SKM-1 (cell line): ENCODE results near the gene NPR2.

ENCODE experiments used
- DNase-seq: peaks from one replicate; lab custom pipeline; 2025; ENCODE audit not compliant: unreplicated experiment; lab: John Stamatoyannopoulos, UW

The NPR2 gene

DNA sequence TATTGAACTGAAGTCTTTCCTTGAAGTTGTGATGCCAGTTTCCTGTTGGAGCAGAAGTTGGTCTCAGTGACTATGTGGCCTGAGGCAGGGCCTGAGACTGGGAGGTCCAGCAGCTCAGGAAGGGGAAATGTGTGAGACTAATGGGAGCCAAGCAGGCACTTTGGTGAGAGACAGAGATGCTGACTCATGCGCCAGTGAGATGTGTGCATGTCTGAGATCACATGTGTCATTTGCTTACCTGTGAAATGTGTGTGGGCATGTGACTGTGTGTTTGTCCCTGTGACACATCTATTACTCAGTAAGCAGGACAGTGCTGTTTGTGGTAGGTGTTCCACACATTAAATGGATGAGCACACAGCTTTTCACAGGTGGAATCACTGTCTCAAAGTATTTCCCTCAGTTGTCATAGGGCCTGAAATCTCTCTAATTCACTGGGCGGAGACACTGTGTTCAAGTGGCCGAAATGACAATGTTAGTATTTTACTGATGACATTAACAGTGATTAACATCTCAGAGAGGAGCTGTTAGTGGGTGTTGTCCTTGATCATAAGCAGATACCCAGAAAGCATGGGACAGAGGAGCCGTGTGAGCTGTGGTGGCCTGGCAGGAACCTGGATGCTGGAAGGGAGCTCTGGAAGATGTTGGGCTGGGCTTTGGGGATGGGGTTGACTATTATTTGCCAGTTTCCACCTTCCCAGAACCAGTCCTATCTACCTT lies 7.4 kb downstream of the NPR2 start:
- no peak for DNase-seq

DNA sequence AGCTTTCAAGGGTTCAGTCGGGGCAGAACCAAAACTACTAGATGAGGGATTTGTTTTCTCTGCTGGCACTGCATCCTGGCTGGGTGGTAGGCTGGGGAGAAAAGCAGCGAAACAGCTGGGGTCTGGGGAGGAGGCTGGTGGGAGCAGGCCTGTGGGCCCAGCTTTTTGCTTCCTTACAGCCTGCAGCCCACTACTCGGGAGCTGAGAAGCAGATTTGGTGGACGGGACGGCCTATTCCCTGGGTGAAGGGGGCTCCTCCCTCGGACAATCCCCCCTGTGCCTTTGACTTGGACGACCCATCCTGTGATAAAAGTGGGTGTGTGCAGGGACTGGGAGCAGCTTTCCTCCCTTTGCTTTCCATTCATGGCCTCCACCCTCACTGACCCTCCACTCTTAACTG lies 9.1 kb downstream of the NPR2 start:
- no peak for DNase-seq

DNA sequence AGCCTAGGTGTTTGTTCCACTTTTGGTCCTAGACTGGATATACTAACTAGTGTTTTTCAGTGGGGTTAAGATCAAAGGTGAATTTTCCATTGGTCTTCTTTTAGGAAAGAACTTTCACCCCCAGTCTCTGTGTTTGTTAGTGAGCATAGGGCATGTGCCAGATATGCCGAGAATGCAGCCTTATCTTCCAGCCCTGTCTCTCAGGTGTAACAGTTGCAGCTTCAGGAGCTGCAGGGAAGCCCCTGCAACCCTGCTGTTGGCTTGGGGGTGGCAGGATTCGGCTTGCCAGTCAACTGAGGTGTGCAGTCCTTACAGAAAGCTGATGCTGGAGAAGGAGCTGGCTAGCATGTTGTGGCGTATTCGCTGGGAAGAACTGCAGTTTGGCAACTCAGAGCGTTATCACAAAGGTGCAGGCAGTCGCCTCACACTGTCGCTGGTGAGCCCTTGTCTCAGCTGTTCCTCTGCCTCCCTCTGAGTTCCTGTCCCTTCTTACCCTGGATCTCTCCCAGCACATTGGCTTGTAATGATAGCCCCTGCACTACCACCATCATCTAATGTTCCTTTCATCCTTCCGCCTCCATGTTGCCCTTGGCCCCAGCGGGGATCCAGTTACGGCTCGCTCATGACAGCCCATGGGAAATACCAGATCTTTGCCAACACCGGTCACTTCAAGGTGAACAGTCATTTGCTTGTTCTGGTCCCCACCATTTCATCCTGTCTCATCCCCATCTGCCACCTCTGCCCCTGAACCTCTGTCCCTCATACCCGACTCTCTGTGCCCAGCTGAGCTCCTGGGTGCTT lies 10.1 kb downstream of the NPR2 start:
- no peak for DNase-seq

DNA sequence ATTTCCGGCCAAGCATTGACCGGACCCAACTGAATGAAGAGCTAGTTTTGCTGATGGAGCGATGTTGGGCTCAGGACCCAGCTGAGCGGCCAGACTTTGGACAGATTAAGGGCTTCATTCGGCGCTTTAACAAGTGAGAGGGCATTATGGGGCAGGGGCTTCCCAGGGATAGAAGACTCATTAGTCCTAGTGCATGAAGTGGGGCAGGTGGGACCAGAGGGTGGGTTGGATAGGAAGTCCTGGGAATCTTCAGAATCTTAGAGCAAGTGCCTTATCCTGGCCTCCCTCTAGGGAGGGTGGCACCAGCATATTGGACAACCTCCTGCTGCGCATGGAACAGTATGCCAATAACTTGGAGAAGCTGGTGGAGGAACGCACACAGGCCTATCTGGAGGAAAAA lies 14.7 kb downstream of the NPR2 start:
- DNase-seq: no peak

DNA sequence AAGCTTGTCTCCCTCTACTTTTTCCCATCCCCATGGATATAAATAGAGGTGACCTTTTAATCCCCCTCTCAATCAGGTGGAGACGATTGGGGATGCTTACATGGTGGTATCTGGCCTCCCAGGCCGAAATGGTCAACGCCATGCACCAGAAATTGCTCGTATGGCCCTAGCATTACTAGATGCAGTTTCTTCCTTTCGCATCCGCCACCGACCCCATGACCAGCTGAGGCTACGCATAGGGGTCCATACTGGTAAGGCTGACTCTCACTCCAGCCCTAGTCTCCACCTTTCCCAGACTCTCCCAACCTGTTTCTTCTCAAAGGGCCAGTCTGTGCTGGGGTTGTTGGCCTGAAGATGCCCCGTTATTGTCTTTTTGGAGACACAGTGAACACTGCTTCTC lies 17.0 kb downstream of the NPR2 start:
- DNase-seq: no peak

DNA sequence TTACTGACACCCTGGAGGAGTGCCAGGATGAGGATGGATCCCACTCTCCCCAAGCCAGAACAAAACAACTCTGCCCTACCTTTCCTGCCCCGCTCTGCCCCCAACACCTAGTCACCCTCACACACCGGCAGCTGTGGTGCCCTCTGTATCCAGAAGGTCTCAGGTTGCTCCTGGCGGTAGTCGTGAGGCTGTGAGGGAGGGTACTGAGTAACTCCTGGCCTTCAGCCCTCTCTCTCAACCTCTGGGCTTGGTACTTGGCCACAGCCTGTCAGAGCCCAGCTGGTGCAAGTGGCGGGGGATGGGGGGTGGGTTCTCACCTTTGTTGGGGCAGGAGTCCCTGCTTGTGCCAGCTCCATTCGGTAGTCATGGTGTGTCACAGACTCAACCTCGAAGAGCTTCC lies 18.7 kb downstream of the NPR2 start:
- no peak for DNase-seq

DNA sequence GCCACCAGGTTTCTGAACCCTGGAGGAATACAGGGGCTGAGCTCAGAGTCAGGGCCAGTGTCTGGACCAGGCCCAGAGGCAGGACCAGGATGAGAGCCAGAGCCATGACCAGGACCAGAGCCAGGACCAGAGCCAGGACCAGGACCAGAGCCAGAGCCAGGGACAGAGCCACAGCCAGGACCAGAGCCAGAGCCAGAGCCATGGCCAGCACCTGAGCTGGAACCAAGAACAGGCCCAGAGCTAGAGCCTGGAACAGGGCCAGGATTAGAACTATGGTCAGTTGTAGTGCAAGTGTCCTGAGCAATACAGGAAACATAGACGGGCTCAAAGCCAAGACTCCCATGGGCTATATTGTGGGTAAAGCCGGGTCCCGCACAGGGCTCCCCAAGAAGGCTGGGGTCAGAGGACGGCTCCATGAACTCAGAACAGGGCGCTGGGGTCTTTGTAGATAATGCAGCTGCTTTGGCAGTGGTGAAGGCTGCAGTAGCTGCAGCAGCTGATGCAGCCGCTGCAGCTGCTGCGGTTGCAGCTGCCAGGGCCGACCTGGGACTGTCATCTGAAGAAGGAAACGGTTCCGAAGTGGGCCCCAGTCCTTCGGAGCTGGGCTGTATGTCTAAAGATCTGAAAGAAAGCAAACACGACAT lies 20.1 kb downstream of the NPR2 start:
- DNase-seq: no peak

DNA sequence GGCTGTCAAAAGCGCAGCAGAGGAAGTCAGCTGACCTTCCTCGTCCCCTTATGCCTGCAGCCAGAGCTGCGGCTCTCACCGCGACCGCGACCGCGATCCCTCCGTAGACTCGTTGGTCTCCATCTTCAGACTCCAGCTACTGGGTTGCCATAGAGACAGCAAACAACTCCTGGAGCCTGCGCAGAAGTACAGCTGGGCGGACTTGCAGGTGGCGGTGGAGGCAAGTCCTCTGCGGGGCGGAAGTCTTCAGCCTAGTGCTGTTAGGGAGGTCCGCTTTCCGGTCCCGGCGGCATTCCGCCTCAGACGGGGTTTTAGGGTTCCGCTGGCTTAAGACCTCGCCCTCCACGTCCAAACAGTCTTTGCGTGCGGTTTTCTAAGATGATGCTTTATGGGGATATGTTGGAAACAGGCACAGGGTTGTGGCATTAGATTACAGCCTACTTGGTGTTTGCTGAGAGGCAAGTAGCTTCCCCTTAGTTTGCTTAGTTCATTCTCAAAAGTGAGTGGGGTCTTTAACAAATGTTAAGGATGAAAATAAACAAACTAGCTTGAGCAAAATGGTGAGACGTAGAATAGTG lies 20.7 kb downstream of the NPR2 start, which contains the start of gene SPAG8:
Gene SPAG8, minus strand, starts transcription at position 238 of the 578 bp plus-strand sequence. Its CDS starts 115 bp downstream, at position 123.
- peak; percentile 90 for DNase-seq

DNA sequence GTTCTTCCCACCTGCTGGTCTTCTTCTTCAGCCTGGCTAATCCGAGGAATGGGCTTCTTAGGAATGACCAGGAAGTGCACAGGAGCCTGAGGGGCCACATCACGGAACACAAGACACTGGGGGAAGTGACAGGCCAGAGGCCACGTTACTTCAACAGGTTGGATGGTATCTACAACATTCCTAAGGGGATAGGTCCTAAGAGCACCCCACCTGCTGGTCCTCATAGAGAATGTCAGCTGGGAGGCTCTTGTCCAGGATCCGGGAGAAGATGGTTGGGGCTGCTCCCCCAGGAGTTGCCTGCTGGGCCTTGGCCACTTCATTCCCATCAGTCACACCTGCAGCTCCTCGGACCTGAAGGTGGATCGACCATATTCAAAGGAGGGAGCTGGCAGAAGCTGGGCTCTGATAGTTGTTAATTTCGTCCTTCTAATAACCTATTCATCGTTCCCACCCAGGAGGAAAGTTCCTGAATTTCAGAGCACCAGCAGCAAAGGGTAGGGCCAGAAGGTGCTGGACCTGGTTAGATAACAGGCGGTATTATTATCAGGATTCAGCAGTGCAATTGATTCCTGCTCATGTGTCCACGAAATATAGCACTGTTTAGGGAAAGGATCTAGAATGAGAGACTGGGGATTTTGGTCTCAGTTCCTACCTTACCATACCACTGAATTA lies 22.2 kb downstream of the NPR2 start:
- no peak for DNase-seq

DNA sequence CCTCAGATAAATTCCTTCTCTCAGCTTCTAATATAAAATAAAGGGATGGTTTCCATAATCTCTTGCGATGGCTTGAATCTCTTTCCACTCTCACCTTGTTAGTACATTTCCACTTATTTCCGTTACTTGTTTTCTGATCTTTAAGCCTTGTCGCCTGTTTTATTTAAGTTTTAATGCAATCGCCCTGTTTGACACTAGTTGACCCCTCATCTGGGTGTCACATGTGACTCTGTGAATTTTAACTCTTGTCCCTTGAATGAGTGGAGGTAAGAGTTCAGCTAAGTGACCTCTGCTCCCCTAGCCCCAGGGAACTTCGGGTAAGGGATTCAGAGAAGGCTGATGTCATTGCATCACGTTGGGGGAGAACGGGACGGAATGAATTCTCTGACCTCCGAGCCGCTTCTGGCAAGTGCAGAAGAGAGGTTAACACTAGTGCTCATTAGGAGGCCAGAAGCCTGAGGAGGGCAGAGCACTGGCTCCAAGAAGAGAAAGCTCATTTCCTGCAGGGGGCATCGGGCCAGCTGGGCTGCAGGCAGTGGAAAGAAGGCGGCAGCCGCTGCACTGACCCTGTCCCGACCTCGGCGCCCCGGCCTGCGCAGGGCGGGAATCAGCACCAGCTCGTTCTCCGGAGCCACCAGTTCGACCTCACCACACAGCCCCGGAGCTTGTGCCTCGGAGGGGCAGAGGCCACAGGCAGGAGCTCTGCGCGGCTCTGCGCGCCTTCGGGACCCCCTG lies 22.9 kb downstream of the NPR2 start:
- DNase-seq: peak; percentile 35

DNA sequence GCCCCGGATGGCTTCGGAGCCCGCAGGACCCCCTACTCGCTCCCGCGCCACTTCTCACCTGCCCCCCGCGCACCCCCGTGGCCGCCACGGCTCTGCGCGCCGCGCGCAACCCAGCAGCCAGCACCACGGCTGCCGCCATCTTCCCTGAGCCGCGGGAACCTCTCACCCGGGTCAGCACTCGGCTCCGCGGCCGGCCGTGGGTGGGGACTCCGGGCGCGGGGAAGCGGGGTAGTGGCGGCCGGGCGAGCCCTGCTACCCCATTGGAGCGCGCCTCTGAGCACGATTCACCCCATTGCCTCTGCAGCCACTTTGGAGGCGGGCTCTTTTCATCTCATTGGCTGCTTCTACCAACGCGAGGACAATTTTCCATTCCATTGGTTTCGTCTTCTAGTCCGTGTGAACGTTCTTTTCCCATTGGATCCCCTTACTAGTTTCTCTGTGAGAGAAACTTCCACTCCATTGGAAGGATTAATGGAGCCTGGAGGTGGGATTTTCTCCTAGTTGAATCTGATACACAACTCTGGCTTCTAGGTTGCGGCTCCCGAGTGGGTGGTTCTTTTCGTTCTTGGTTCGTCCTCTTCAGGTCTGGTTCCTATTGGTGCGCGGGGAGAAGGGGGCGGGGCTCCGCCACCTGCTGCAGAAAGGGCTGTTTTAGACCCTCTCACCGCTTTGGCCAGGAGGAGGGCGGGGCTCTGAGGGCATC lies 23.6 kb downstream of the NPR2 start, which contains the start of gene HINT2:
Gene HINT2, minus strand, starts transcription at position 202 of the 703 bp plus-strand sequence. Its CDS starts 63 bp downstream, at position 139.
- peak; percentile 99 for DNase-seq

DNA sequence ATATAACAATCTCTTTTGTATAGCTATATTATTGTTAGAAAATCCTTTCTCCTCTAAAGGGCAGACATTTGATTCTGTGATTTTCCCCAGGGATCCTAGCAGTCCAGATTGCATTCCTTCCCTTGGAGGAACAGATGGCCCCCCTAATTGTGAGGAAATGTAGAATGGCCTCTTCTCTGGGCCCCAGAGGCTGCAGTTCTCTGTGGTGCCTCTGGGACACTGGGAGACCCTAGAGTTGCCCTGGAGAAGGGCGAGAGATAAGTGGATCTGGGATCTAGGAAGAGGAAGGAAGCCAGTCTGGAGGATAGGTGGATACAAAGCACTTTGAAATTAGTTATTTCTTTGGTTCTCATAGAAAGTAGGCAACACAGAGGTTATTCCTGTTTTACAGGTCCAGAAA lies 25.3 kb downstream of the NPR2 start:
- no peak for DNase-seq

DNA sequence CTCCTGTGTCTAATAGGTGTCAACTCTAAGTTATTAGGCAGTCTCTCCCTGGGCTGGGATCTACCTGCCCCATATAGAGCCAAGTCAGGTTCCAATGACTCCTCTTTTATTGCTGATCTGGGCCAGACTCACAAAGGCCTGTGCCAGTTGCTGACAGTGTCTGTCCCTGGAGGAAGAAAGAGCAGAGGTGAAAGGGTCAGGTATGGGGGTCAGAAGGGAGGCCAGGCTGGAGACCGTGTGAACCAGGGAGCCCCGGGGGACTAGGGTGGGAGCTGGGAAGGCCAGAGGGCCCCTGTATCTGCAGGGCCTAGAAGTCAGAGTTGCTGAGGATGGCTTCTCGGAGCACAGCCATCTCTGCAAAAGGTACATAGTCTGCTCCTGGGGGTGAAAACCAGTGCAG lies 26.9 kb downstream of the NPR2 start:
- DNase-seq: no peak

DNA sequence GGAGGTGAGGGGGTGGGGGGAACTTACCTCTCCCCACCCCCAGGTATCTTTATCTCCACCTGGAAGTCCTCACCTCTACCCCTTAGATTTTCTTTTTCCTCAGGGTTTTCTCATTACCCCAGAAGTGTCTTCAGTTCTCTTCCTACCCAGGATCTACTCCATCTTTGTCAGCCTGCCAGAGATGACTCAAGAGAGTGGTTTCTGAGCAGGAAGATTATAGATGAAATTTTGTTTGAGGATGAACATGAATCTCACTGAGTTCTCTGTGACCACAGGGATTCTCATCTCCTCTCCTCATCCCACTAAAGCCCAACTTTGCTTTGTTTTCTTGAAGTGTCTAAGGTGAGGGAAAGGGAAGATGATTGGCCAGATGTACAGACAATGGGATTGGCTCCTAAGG lies 28.7 kb downstream of the NPR2 start:
- no peak for DNase-seq

DNA sequence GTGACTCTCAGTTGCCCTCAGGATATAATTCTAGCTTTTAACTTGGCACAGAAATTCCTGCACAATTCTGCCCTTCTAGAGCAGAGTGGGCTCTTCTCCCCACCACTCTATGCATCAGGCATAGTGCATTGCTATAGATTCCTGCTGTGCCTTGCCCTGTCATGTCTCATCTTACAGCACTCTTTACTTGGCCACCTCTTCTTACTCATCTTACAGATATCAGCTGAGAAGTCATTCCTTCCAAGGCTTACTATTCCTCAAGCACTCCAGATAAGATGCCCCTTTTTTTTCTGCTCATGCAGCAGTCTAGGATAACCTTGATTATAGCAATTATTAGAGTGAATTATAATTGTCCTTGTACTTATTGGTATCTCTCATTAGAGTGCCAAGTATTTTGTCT lies 31.5 kb downstream of the NPR2 start:
- DNase-seq: no peak

DNA sequence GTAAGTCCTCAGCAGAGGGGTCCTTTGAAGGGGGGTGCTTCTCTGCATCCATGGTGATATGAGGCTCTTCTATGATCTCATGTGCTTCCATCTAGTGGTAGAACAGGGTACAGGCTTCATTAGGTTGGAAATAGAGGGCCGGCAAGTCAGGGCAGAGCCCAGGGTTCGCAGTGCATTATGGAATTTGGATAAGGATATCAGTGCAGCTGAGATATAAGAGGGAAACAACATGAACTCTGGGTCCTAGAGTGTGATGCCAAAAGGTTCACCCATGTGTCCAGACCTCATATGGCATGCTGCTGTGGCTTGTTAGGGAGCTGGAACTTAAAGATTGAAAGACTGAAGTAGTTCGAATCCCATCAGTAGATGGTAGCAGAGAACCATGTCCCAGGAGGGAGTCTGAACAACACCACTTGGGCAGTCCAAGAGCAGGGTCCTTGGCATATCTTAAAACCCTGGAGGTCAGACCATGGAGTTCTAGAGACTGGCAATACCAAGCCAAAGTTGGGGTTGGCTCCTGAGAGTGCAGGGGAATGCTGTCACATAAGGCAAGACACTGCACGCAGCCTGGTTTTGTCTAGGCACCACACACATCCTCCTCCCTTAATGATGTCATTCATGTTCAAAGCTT lies 34.8 kb downstream of the NPR2 start:
- DNase-seq: peak; percentile 54

DNA sequence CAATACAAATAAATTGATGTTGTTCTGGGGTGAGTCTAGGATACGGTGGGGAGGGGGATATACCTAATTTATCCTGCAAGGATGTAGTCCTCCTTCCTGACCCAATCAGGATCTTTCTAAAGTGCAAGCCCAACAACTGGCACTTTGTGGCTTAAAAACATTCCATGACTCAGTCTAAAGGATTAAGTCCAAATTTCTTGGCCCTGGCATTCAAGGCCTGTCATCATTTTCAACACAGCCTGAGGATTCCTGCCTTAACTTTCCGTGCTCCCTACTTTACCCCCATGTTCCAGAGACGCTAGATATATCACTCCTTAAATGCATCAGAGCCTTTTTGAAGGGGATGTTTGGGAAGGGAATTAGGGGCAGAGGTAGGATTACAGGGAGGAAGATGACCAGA lies 36.1 kb downstream of the NPR2 start:
- DNase-seq: no peak

DNA sequence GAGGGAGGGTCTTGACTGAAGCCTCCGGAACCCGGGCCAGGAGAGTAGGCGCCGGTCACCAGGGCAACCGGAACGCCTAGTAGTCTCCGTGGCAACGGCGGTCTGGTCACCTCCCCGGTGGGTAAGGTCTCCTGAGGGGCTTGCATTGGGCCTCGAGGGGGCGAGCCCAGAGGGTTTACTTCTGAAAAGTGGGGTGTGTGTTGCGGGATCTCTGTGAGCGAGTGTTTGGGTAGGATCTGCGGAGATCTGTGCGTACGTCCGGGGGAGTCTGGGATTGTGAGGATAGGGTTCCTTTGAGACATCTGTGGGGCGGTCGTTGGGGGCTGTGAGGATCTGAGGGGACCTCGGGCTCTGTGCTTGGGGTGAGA lies 37.3 kb downstream of the NPR2 start, which contains the start of gene FAM221B:
Gene FAM221B, minus strand, starts transcription at position 17 of the 368 bp plus-strand sequence. CDS start 2,571 bp downstream, outside the sequence.
- no peak for DNase-seq
